ENCODE data around the gene PIK3CD.

PIK3CD gene

DNA sequence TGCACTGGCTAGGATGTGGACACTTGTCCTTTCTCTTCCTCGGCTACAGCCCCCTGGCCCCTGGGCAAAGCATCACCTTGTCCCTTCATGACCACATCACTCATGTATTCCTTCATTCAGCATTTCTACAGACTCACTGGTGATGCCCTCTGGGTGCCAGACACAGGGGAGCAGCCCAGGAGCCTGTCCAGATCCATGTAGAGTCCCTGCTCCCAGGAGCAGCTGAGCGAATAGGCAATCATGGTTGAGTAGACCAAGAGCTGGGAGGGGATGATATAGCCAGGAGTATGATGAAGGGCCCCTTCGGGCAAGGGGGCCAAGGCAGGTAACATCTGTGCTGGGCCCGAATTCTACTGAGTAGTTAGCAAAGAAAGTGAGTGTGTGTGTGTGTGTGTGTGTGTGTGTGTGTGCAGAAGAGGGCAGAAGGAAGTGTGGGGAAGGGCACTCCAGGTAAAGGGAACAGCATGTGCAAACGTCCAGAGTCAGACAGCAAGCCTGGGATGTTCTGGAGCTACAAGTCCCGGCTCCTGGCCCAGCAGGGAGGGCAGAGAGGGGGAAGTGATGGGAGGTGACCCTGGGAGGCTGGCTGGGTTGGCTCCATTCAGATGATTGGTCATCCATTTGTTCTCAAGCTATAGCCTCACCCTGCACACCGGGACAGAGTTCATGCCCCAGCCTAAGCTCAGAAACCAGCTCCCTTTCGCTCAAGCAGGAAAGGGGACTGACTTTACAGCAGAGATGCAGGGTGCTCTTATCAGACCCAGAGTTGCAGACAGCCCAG lies 21.0 kb upstream of the PIK3CD start:
- no peak for DNase-seq
- no peak overlapping the region for H3K14ac ChIP-seq (ENCODE audit: low read length)
- no peak overlapping the region for H3K9ac ChIP-seq (ENCODE audit: low read length)
- H3K23ac ChIP-seq (ENCODE audit: low read length): no peak overlapping the region
- no peak overlapping the region for H2BK12ac ChIP-seq (ENCODE audit: low read length)
- H2AK5ac ChIP-seq (ENCODE audit: low read length): no peak overlapping the region
- no peaks in the 10 kb centered on the region for H3K9me3 ChIP-seq (ENCODE audit: insufficient read depth, low read depth, low read length)
- H4K8ac ChIP-seq (ENCODE audit: low read depth, low read length): no peak overlapping the region
- no peak overlapping the region for H3K18ac ChIP-seq (ENCODE audit: low read length)
- H3K4me1 ChIP-seq (ENCODE audit: control insufficient read depth in 1 of 2, insufficient read depth in 2 of 2, low read length in 2 of 2): no peaks in the 10 kb centered on the region
- no peak overlapping the region for H2BK120ac ChIP-seq (ENCODE audit: insufficient read depth, low read length, poor library complexity)
- WGBS (ENCODE audit: extremely low coverage, insufficient coverage, insufficient read length): no CpG with 5 or more reads among the region's 8 CpGs
- H4K12ac ChIP-seq (ENCODE audit: low read depth, low read length): no peak overlapping the region
- H2BK5ac ChIP-seq (ENCODE audit: low read depth, low read length, poor library complexity): no peak overlapping the region
- no peaks in the 10 kb centered on the region for H3K79me1 ChIP-seq (ENCODE audit: low read length)
- no peaks in the 10 kb centered on the region for H3K27me3 ChIP-seq (ENCODE audit: insufficient read depth, low read length)
- H3K4ac ChIP-seq (ENCODE audit: low read depth, low read length): no peak overlapping the region
- no peak overlapping the region for H3K4me2 ChIP-seq (ENCODE audit: low read length)
- H3K4me3 ChIP-seq (ENCODE audit: low read depth, low read length): no peak overlapping the region
- no peak overlapping the region for H4K91ac ChIP-seq (ENCODE audit: low read depth, low read length)
- no peak overlapping the region for H2AFZ ChIP-seq (ENCODE audit: insufficient read depth, low read length, poor library complexity)
- H3K36me3 ChIP-seq (ENCODE audit: control insufficient read depth in 1 of 2, insufficient read depth in 2 of 2, low read length in 2 of 2): no peaks in the 10 kb centered on the region
- H3K27ac ChIP-seq (ENCODE audit: low read depth, low read length): no peak overlapping the region
- no peaks in the 10 kb centered on the region for H3K79me2 ChIP-seq (ENCODE audit: control insufficient read depth, insufficient read depth, low read length, poor library complexity)

DNA sequence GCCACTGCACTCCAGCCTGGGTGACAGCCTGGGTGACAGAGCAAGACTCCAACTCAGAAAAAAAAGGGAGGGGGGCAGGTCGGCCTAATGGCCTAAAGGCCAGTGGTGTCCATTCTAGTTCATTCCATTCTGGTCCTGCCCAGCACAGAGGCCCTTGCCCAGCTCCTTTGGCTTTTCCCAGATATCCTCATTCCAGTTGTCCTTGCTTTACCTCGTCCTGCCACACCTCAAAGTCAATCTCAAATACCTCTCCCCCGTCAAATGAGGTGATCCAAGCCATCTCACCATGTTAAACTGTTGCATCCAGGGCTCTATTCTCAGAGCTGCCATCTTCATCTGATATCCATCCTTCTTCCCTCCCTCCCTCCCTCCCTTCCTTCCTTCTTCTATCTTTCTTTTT lies 19.9 kb upstream of the PIK3CD start:
- no peak overlapping the region for H3K4me3 ChIP-seq (ENCODE audit: low read depth, low read length)
- H2AK5ac ChIP-seq (ENCODE audit: low read length): no peak overlapping the region
- H3K9ac ChIP-seq (ENCODE audit: low read length): no peak overlapping the region
- no peak overlapping the region for H3K14ac ChIP-seq (ENCODE audit: low read length)
- no peaks in the 10 kb centered on the region for H3K4me1 ChIP-seq (ENCODE audit: control insufficient read depth in 1 of 2, insufficient read depth in 2 of 2, low read length in 2 of 2)
- no peak overlapping the region for H2AFZ ChIP-seq (ENCODE audit: insufficient read depth, low read length, poor library complexity)
- H3K79me2 ChIP-seq (ENCODE audit: control insufficient read depth, insufficient read depth, low read length, poor library complexity): no peaks in the 10 kb centered on the region
- H3K27ac ChIP-seq (ENCODE audit: low read depth, low read length): no peak overlapping the region
- H2BK12ac ChIP-seq (ENCODE audit: low read length): no peak overlapping the region
- no peaks in the 10 kb centered on the region for H3K27me3 ChIP-seq (ENCODE audit: insufficient read depth, low read length)
- H2BK120ac ChIP-seq (ENCODE audit: insufficient read depth, low read length, poor library complexity): no peak overlapping the region
- no peak overlapping the region for H3K4ac ChIP-seq (ENCODE audit: low read depth, low read length)
- H4K91ac ChIP-seq (ENCODE audit: low read depth, low read length): no peak overlapping the region
- H3K4me2 ChIP-seq (ENCODE audit: low read length): no peak overlapping the region
- DNase-seq: no peak
- no CpG with 5 or more reads among the region's 3 CpGs for WGBS (ENCODE audit: extremely low coverage, insufficient coverage, insufficient read length)
- no peaks in the 10 kb centered on the region for H3K9me3 ChIP-seq (ENCODE audit: insufficient read depth, low read depth, low read length)
- no peak overlapping the region for H4K8ac ChIP-seq (ENCODE audit: low read depth, low read length)
- no peaks in the 10 kb centered on the region for H3K79me1 ChIP-seq (ENCODE audit: low read length)
- H3K18ac ChIP-seq (ENCODE audit: low read length): no peak overlapping the region
- H3K23ac ChIP-seq (ENCODE audit: low read length): no peak overlapping the region
- no peak overlapping the region for H2BK5ac ChIP-seq (ENCODE audit: low read depth, low read length, poor library complexity)
- H3K36me3 ChIP-seq (ENCODE audit: control insufficient read depth in 1 of 2, insufficient read depth in 2 of 2, low read length in 2 of 2): no peaks in the 10 kb centered on the region
- no peak overlapping the region for H4K12ac ChIP-seq (ENCODE audit: low read depth, low read length)

DNA sequence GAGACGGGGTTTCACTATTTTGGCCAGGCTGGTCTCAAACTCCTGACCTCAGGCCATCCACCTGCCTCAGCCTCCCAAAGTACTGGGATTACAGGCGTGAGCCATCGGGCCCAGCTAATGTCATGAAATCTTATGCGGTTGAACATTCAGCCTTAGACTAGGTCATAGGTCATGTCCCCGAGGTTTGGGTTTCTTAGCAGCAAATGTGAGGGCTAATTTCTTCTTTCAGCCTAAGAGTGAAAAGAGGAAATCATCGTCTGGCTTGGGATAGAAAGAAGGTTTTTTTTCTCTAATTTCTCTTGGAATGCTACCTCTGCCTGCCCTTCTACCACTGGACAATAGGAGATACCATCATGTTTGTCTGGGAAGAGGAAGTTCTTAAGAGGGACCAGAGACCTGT lies 18.0 kb upstream of the PIK3CD start:
- Histone ChIP-seq H3K27me3 (ENCODE audit: insufficient read depth, low read length) (no peaks in the 10 kb centered on the region), H2BK5ac (ENCODE audit: low read depth, low read length, poor library complexity) (no peak overlapping the region), H2AK5ac (ENCODE audit: low read length) (no peak overlapping the region), H4K8ac (ENCODE audit: low read depth, low read length) (no peak overlapping the region), H2AFZ (ENCODE audit: insufficient read depth, low read length, poor library complexity) (no peak overlapping the region), H3K4me2 (ENCODE audit: low read length) (no peak overlapping the region), H3K4ac (ENCODE audit: low read depth, low read length) (no peak overlapping the region), H3K36me3 (ENCODE audit: control insufficient read depth in 1 of 2, insufficient read depth in 2 of 2, low read length in 2 of 2) (no peaks in the 10 kb centered on the region), H3K14ac (ENCODE audit: low read length) (no peak overlapping the region), H3K18ac (ENCODE audit: low read length) (no peak overlapping the region), H3K9ac (ENCODE audit: low read length) (no peak overlapping the region), H3K79me1 (ENCODE audit: low read length) (no peaks in the 10 kb centered on the region), H3K4me1 (ENCODE audit: control insufficient read depth in 1 of 2, insufficient read depth in 2 of 2, low read length in 2 of 2) (no peaks in the 10 kb centered on the region), H2BK120ac (ENCODE audit: insufficient read depth, low read length, poor library complexity) (no peak overlapping the region), H3K23ac (ENCODE audit: low read length) (no peak overlapping the region), H3K4me3 (ENCODE audit: low read depth, low read length) (no peak overlapping the region), H2BK12ac (ENCODE audit: low read length) (no peak overlapping the region), H4K12ac (ENCODE audit: low read depth, low read length) (no peak overlapping the region), H3K79me2 (ENCODE audit: control insufficient read depth, insufficient read depth, low read length, poor library complexity) (no peaks in the 10 kb centered on the region), H4K91ac (ENCODE audit: low read depth, low read length) (no peak overlapping the region), H3K27ac (ENCODE audit: low read depth, low read length) (no peak overlapping the region), H3K9me3 (ENCODE audit: insufficient read depth, low read depth, low read length) (peaks cover 1% of the 10 kb centered on the region)
- WGBS (ENCODE audit: extremely low coverage, insufficient coverage, insufficient read length): no CpG with 5 or more reads among the region's 6 CpGs
- DNase-seq: no peak

- no CpG with 5 or more reads among the region's 2 CpGs for WGBS (ENCODE audit: extremely low coverage, insufficient coverage, insufficient read length)
- Histone ChIP-seq H2BK12ac (ENCODE audit: low read length) (no peak overlapping the region), H3K14ac (ENCODE audit: low read length) (no peak overlapping the region), H4K91ac (ENCODE audit: low read depth, low read length) (no peak overlapping the region), H3K4ac (ENCODE audit: low read depth, low read length) (no peak overlapping the region), H3K36me3 (ENCODE audit: control insufficient read depth in 1 of 2, insufficient read depth in 2 of 2, low read length in 2 of 2) (no peaks in the 10 kb centered on the region), H3K27ac (ENCODE audit: low read depth, low read length) (no peak overlapping the region), H3K79me1 (ENCODE audit: low read length) (no peaks in the 10 kb centered on the region), H3K18ac (ENCODE audit: low read length) (no peak overlapping the region), H2AFZ (ENCODE audit: insufficient read depth, low read length, poor library complexity) (no peak overlapping the region), H4K8ac (ENCODE audit: low read depth, low read length) (no peak overlapping the region), H2BK120ac (ENCODE audit: insufficient read depth, low read length, poor library complexity) (no peak overlapping the region), H3K79me2 (ENCODE audit: control insufficient read depth, insufficient read depth, low read length, poor library complexity) (no peaks in the 10 kb centered on the region), H2AK5ac (ENCODE audit: low read length) (no peak overlapping the region), H3K4me3 (ENCODE audit: low read depth, low read length) (no peak overlapping the region), H2BK5ac (ENCODE audit: low read depth, low read length, poor library complexity) (no peak overlapping the region), H3K9me3 (ENCODE audit: insufficient read depth, low read depth, low read length) (peaks cover 1% of the 10 kb centered on the region), H3K23ac (ENCODE audit: low read length) (no peak overlapping the region), H3K9ac (ENCODE audit: low read length) (no peak overlapping the region), H4K12ac (ENCODE audit: low read depth, low read length) (no peak overlapping the region), H3K4me2 (ENCODE audit: low read length) (no peak overlapping the region), H3K4me1 (ENCODE audit: control insufficient read depth in 1 of 2, insufficient read depth in 2 of 2, low read length in 2 of 2) (no peaks in the 10 kb centered on the region), H3K27me3 (ENCODE audit: insufficient read depth, low read length) (no peaks in the 10 kb centered on the region)
- no peak for DNase-seq
Measured at GRCh38 chr1:9634582-9634981, 16.9 kb upstream of the PIK3CD start.
